ENCODE results near the gene SPP2. TPM values are rescaled to one million over a fixed set of nuclear protein-coding genes. Genes with fewer than 3 reads are reported as not detected.

The SPP2 gene
- total RNA-seq, 4 donors from 2014 or later = not detected

- Histone ChIP-seq H3K4me3 (no peak overlapping the region), H3K9me3 (no peaks in the 10 kb centered on the region), H3K36me3 (no peaks in the 10 kb centered on the region), H3K27me3 (peaks cover 8% of the 10 kb centered on the region), H3K4me1 (no peaks in the 10 kb centered on the region), H3K27ac (no peak overlapping the region)
- WGBS, 2 donors (ENCODE audit: low coverage in 1 of 2) = 69 to 79% methylated on average over 1 of the region's 1 CpG
- TF ChIP-seq POLR2AphosphoS5 (IDR thresholded peaks at IDR 0.05) (no peak), CTCF (IDR thresholded peaks at IDR 0.05) (no peak), POLR2A (IDR thresholded peaks at IDR 0.05) (no peak), EP300 (IDR thresholded peaks at IDR 0.05) (no peak)
- ATAC-seq = no peak
Observed at GRCh38 chr2:234107861-234108260, 57.4 kb downstream of the SPP2 start.

DNA sequence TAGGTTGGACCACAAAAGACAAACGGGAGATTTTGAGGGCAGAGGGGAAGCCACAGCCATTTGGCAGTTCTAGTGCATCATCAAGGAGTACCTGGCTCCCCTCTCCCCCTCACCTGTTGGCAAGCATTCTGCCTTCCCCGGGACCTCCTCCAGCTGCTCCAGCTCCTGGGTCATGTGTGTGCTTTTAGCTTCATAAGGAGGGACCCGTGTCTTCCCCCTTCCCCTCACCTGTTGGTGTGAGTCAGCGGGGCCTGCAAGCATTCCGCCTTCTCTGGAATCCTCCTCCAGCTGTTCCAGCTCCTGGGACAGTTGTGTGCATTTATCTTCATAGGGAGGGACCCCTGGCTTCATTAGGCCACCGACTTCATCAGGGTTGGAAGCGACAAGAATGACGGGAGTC lies 58.8 kb downstream of the SPP2 start:
- peaks cover 8% of the 10 kb centered on the region for H3K27me3 ChIP-seq
- no peaks in the 10 kb centered on the region for H3K4me1 ChIP-seq
- H3K4me3 ChIP-seq = no peak overlapping the region
- no peak overlapping the region for H3K27ac ChIP-seq
- no peaks in the 10 kb centered on the region for H3K9me3 ChIP-seq
- no peak for ATAC-seq
- no peak for TF ChIP-seq POLR2AphosphoS5 (IDR thresholded peaks at IDR 0.05)
- TF ChIP-seq CTCF (IDR thresholded peaks at IDR 0.05) = no peak
- no peak for TF ChIP-seq POLR2A (IDR thresholded peaks at IDR 0.05)
- TF ChIP-seq EP300 (IDR thresholded peaks at IDR 0.05) = no peak
- 29 to 85% methylated on average over 1 to 6 of the region's 8 CpGs for WGBS, 2 donors (ENCODE audit: low coverage in 1 of 2)
- no peaks in the 10 kb centered on the region for H3K36me3 ChIP-seq

GRCh38 chr2:234110219-234110618 lies 59.7 kb downstream of the SPP2 start:
- ATAC-seq = no peak
- TF ChIP-seq POLR2A (IDR thresholded peaks at IDR 0.05) = no peak
- TF ChIP-seq POLR2AphosphoS5 (IDR thresholded peaks at IDR 0.05) = no peak
- TF ChIP-seq EP300 (IDR thresholded peaks at IDR 0.05) = no peak
- TF ChIP-seq CTCF (IDR thresholded peaks at IDR 0.05) = no peak
- no peaks in the 10 kb centered on the region for H3K9me3 ChIP-seq
- H3K27ac ChIP-seq = no peak overlapping the region
- no peaks in the 10 kb centered on the region for H3K36me3 ChIP-seq
- H3K4me3 ChIP-seq = no peak overlapping the region
- peaks cover 8% of the 10 kb centered on the region for H3K27me3 ChIP-seq
- no peaks in the 10 kb centered on the region for H3K4me1 ChIP-seq

GRCh38 chr2:234111523-234111922 lies 61.0 kb downstream of the SPP2 start:
- Histone ChIP-seq H3K4me3 (no peak overlapping the region), H3K27me3 (peaks cover 8% of the 10 kb centered on the region), H3K36me3 (no peaks in the 10 kb centered on the region), H3K4me1 (no peaks in the 10 kb centered on the region), H3K9me3 (no peaks in the 10 kb centered on the region), H3K27ac (no peak overlapping the region)
- no peak for TF ChIP-seq CTCF (IDR thresholded peaks at IDR 0.05)
- TF ChIP-seq POLR2A (IDR thresholded peaks at IDR 0.05) = no peak
- TF ChIP-seq EP300 (IDR thresholded peaks at IDR 0.05) = no peak
- no peak for TF ChIP-seq POLR2AphosphoS5 (IDR thresholded peaks at IDR 0.05)
- WGBS, 2 donors (ENCODE audit: low coverage in 1 of 2) = 17 to 63% methylated on average over 1 of the region's 1 CpG
- no peak for ATAC-seq

GRCh38 chr2:234116010-234116409 lies 65.5 kb downstream of the SPP2 start:
- Histone ChIP-seq H3K27ac (no peak overlapping the region), H3K4me1 (no peaks in the 10 kb centered on the region), H3K36me3 (no peaks in the 10 kb centered on the region), H3K27me3 (no peaks in the 10 kb centered on the region), H3K9me3 (no peaks in the 10 kb centered on the region), H3K4me3 (no peak overlapping the region)
- no peak for ATAC-seq
- 33 to 42% methylated on average over 4 of the region's 4 CpGs for WGBS, 2 donors (ENCODE audit: low coverage in 1 of 2)
- TF ChIP-seq CTCF (IDR thresholded peaks at IDR 0.05) (no peak), POLR2A (IDR thresholded peaks at IDR 0.05) (no peak), POLR2AphosphoS5 (IDR thresholded peaks at IDR 0.05) (no peak), EP300 (IDR thresholded peaks at IDR 0.05) (no peak)
